ENCODE measurements around the gene TMEM239. TPM values are rescaled to one million over a fixed set of nuclear protein-coding genes. Genes with fewer than 3 reads are reported as not detected.

The TMEM239 gene
- total RNA-seq, 2 experiments from 2014 or later, result not detected

- H3K4me1 ChIP-seq (ENCODE audit: insufficient read depth, low read length), result no peaks in the 10 kb centered on the region
- H3K9me3 ChIP-seq (ENCODE audit: control insufficient read depth in 1 of 2, insufficient read depth in 1 of 2, low read length in 2 of 2), result peaks cover 0 to 4% of the 10 kb centered on the region in 2 experiments
- Mint-ChIP-seq H3K4me3 (no peak overlapping the region), H3K27ac (no peak overlapping the region), H3K27me3 (peaks cover 59% of the 10 kb centered on the region), H3K4me1 (ENCODE audit: low read depth) (no peaks in the 10 kb centered on the region), H3K9me3 (no peaks in the 10 kb centered on the region), H3K36me3 (ENCODE audit: low read depth) (no peaks in the 10 kb centered on the region)
- intact Hi-C loops (cut with DNase I, micrococcal nuclease), result no loop called here
- ATAC-seq (ENCODE audit: poor library complexity) (no peak), DNase-seq (no peak)
- ChIA-PET CTCF (no interaction called here), POLR2A (interaction anchor here (0.9 kb wide), 1 partner anchor 41 kb away, joined by 3 read pairs; no protein-coding TSS in a partner anchor)
- H3K27me3 ChIP-seq (ENCODE audit: control insufficient read depth in 1 of 2, insufficient read depth in 2 of 2, low read length in 2 of 2), result peaks cover 9 to 10% of the 10 kb centered on the region in 2 experiments
- H3K27ac ChIP-seq (ENCODE audit: low read depth in 1 of 2, low read length in 2 of 2), result no peak overlapping the region
- no peaks in the 10 kb centered on the region for H3K36me3 ChIP-seq (ENCODE audit: insufficient read depth, low read length)
- no peak for TF ChIP-seq CTCF (IDR thresholded peaks at IDR 0.05)
- no peak overlapping the region for H3K4me3 ChIP-seq (ENCODE audit: low read length)
Observed at GRCh38 chr20:2793471-2793870, 22.7 kb upstream of the TMEM239 start.

- Mint-ChIP-seq H3K27ac (no peak overlapping the region), H3K27me3 (peaks cover 67% of the 10 kb centered on the region), H3K36me3 (ENCODE audit: low read depth) (no peaks in the 10 kb centered on the region), H3K4me3 (no peak overlapping the region), H3K4me1 (ENCODE audit: low read depth) (peaks cover 6% of the 10 kb centered on the region), H3K9me3 (no peaks in the 10 kb centered on the region)
- DNase-seq (no peak), ATAC-seq (ENCODE audit: poor library complexity) (no peak)
- H3K36me3 ChIP-seq (ENCODE audit: insufficient read depth, low read length), result no peaks in the 10 kb centered on the region
- H3K4me3 ChIP-seq (ENCODE audit: low read length), result no peak overlapping the region
- H3K27me3 ChIP-seq (ENCODE audit: control insufficient read depth in 1 of 2, insufficient read depth in 2 of 2, low read length in 2 of 2), result peaks cover 17% of the 10 kb centered on the region in 2 experiments
- no peak for TF ChIP-seq CTCF (IDR thresholded peaks at IDR 0.05)
- H3K27ac ChIP-seq (ENCODE audit: low read depth in 1 of 2, low read length in 2 of 2), result no peak overlapping the region
- CTCF ChIA-PET, result no interaction called here
- POLR2A ChIA-PET, result interaction anchor here (0.9 kb wide), 1 partner anchor 40 kb away, joined by 3 read pairs; no protein-coding TSS in a partner anchor
- peaks cover 5% of the 10 kb centered on the region for H3K4me1 ChIP-seq (ENCODE audit: insufficient read depth, low read length)
- intact Hi-C loops (cut with DNase I, micrococcal nuclease), result no loop called here
- H3K9me3 ChIP-seq (ENCODE audit: control insufficient read depth in 1 of 2, insufficient read depth in 1 of 2, low read length in 2 of 2), result peaks cover 0 to 5% of the 10 kb centered on the region in 2 experiments
Observed at GRCh38 chr20:2794202-2794748, 21.9 kb upstream of the TMEM239 start.

- H3K27me3 ChIP-seq (ENCODE audit: control insufficient read depth in 1 of 2, insufficient read depth in 2 of 2, low read length in 2 of 2), result peaks cover 23 to 24% of the 10 kb centered on the region in 2 experiments
- H3K9me3 Mint-ChIP-seq, result no peaks in the 10 kb centered on the region
Observed at GRCh38 chr20:2794866-2795447, 21.2 kb upstream of the TMEM239 start.

More at GRCh38 chr20:2794866-2795447, 21.2 kb upstream of the TMEM239 start:
- Mint-ChIP-seq H3K27ac (no peak overlapping the region), H3K36me3 (ENCODE audit: low read depth) (no peaks in the 10 kb centered on the region), H3K4me1 (ENCODE audit: low read depth) (peaks cover 13% of the 10 kb centered on the region), H3K4me3 (no peak overlapping the region), H3K27me3 (peaks cover 74% of the 10 kb centered on the region)
- intact Hi-C loops (cut with DNase I, micrococcal nuclease), result no loop called here
- DNase-seq (no peak), ATAC-seq (ENCODE audit: poor library complexity) (no peak)
- Histone ChIP-seq H3K4me1 (ENCODE audit: insufficient read depth, low read length) (peaks cover 12% of the 10 kb centered on the region), H3K27ac (ENCODE audit: low read depth in 1 of 2, low read length in 2 of 2) (no peak overlapping the region), H3K36me3 (ENCODE audit: insufficient read depth, low read length) (no peaks in the 10 kb centered on the region), H3K9me3 (ENCODE audit: control insufficient read depth in 1 of 2, insufficient read depth in 1 of 2, low read length in 2 of 2) (peaks cover 0 to 12% of the 10 kb centered on the region in 2 experiments), H3K4me3 (ENCODE audit: low read length) (no peak overlapping the region)
- no peak for TF ChIP-seq CTCF (IDR thresholded peaks at IDR 0.05)
- CTCF ChIA-PET, result no interaction called here
- POLR2A ChIA-PET, result no interaction called here

Measured in CD4-positive, alpha-beta T cell (primary cell).